Fibroblast of lung (primary cell): ENCODE results near the gene UGT1A1.

Experiments
- CTCF ChIP-seq, 2 donors: IDR thresholded peaks in 1 of 2; conservative IDR thresholded peaks in 1 of 2; 1 replicate in 1 of 2; 2 replicates in 1 of 2; pipeline ENCODE4 v1.5.1; 2011 to 2012; ENCODE audit warnings: low read length in 2 of 2, control low read depth in 1 of 2, inconsistent platforms in 1 of 2, low read depth in 1 of 2, mild to moderate bottlenecking in 1 of 2
- EZH2 ChIP-seq: IDR thresholded peaks from 2 replicates; pipeline ENCODE4 v1.5.1; 2012; ENCODE audit warnings: low read length, control low read depth, mild to moderate bottlenecking; ENCODE audit errors: missing control alignments

GRCh38 chr2:233822101-233822771 is 62.2 kb downstream of the UGT1A1 start:
- TF ChIP-seq CTCF (conservative IDR thresholded peaks at IDR 0.05 in 1 of 2, IDR thresholded peaks at IDR 0.05 in 1 of 2; ENCODE audit: low read depth in 1 of 2, low read length in 2 of 2) (no peak), EZH2 (no peak)
